GM04503 (cell line): Measurements from ENCODE around the gene C1QBP.
A peak's percentile ranks its signal among the peaks of the same experiment; 100 is the strongest.
"Not testable (repeated sequence)": the region's sequence is repeated elsewhere in the genome, so short reads cannot be mapped to it uniquely, and the experiment has no call there.

Experiments
- DNase-seq: peaks from one replicate; pipeline ENCODE4 v3.0.0-alpha.2; 2012; ENCODE audit warnings: low read depth

Gene C1QBP, protein sequence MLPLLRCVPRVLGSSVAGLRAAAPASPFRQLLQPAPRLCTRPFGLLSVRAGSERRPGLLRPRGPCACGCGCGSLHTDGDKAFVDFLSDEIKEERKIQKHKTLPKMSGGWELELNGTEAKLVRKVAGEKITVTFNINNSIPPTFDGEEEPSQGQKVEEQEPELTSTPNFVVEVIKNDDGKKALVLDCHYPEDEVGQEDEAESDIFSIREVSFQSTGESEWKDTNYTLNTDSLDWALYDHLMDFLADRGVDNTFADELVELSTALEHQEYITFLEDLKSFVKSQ

DNA sequence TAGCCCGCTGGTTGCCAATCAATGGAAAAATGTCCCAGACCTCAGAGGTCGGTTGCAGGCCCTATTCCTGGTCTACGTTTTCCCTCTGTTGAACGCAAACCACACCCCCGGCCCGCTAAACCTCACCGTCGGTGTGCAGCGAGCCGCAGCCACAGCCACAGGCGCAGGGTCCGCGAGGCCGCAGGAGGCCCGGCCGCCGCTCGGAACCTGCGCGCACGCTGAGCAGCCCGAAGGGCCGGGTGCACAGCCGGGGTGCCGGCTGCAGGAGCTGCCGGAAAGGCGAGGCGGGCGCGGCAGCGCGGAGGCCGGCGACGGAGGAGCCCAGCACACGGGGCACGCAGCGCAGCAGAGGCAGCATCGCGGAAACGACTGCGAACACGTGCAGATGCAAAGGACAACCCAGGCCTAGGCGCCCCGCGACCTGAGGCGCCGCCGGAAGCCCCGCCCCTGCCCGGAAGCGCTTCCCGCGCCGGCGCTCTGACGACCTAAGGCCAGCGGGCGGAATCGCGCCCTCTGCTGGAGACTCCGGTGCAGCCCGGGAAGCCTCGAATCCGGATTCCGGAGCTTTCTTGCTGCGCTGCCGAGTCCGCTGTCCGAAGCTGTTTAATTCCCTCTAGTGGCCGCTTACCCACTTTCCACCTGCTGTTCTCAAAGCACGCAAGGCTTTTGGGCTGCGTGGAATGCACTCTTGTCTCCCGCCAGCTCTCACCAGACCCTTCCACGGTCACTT is at the start of gene C1QBP:
Gene C1QBP, minus strand, starts transcription at position 440 of the 730 bp plus-strand sequence. Its CDS starts 82 bp downstream, at position 358.
- DNase-seq, result peak; percentile 45

DNA sequence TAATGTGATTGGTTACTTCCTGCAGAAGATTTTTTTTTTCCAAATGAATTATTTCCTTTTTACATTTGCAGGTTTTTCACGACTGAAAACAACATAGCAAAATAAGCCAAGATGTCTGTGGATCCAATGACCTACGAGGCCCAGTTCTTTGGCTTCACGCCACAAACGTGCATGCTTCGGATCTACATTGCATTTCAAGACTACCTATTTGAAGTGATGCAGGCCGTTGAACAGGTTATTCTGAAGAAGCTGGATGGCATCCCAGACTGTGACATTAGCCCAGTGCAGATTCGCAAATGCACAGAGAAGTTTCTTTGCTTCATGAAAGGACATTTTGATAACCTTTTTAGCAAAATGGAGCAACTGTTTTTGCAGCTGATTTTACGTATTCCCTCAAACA is 49.8 kb upstream of the C1QBP start:
- no peak for DNase-seq

DNA sequence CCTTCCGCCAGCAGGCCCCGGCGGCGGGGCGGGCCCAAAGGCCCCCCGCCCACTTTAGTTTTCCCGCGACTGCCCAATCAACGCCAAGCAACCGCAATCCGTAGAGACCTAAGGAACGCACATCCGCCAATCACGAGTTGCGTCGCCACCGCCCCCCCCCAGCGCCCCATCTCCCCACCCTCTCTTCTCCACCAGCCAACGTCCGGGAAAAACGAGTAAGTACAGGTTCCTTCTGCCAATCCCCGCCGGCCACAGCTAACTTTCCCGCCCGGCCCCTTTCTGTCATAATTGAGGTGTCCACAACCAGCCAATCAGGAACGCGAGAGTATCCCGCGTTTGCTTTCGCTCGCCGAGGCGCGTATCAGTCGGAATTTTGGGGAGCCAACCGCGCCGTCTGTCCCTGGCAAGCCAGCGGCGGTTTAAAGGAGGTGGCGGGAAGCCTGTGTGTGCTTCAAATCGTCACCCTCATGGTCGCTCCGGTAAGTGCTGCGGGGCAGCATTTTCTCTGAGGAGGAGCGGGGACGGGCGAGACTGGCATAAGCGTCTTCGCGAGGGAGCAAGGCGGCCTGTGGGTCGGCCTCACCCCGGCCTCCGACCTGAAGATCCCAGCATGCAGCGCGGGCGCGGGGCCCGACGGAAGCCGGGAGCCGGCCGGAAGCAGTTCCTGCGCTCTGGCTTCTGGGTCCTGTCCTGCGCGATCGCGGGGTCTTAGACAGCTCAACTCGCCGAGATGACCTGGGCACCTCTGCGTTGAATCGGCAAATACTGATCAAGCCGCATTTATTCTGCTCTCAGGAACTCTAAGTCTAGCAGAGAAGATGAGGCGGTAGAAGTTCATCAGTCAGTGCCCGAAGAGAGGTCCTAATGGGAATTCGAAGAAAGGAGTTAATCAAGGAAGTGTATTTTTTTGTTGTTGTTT is 47.5 kb upstream of the C1QBP start, which contains the start of gene MIS12:
Gene MIS12, plus strand, starts transcription at position 361 of the 919 bp plus-strand sequence. CDS start 2,297 bp downstream, outside the sequence.
- DNase-seq, result peak; percentile 95

DNA sequence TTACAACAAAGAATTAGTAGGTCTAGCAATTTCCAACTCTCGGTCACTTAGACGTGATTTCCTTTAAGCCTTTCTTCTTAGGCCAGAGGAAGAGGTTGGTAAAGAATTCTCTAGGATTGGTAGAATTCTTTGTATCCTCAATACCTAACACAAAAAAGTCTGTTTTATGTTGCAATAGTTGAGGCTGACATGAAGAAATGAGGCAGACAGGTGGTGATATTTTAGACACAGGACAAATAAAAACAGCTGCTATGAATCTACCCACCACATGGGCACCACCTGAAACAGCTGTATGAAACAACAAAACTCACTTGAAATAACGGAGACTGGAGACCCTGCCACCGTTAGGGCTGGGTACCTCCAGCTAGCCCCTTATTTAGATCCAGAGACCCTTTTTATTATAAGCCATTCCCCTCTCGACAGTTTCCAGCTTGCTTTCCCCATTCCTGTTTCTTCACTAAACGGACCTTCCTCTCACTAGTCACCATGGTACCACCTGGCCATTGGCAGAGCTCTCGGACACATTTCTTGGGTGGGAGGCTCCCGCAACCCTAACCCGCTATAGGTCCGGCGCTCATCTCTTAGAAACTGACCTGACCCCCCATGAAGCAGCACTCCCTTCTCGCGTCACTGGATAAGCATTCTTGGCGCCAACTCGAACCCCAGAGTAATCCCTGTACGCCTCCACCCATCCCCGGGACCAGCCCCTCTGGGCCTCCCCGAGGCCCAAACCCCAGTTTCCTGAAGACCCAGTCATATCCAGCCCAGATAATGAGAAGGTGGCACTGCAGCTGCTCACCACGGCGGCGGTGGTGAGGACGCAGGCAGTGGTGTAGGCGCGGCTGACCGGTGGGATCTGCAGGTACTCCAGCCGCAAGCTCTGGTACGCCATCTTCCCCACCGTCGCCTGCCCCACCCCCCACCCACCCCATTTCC is 46.6 kb upstream of the C1QBP start, which contains the start of gene DERL2:
Gene DERL2, minus strand, starts transcription at position 909 of the 936 bp plus-strand sequence. Its CDS starts 17 bp downstream, at position 892.
- no peak for DNase-seq

DNA sequence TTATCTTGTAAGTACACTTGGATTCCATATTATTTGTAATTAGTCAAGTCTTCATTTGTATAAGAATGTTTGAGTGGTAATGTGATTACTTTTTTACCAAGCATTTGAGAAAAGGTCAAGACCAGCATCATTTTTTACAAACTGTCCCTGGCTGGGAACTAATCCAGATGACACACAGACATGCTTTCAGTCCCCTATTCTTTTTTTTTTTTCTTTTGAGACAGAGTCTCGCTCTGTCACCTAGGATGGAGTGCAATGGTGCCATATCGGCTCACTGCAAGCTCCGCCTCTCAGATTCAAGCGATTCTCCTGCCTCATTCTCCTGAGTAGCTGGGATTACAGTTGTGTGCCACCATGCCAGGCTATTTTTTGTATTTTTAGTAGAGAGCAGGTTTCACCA is 42.5 kb upstream of the C1QBP start:
- no peak for DNase-seq

DNA sequence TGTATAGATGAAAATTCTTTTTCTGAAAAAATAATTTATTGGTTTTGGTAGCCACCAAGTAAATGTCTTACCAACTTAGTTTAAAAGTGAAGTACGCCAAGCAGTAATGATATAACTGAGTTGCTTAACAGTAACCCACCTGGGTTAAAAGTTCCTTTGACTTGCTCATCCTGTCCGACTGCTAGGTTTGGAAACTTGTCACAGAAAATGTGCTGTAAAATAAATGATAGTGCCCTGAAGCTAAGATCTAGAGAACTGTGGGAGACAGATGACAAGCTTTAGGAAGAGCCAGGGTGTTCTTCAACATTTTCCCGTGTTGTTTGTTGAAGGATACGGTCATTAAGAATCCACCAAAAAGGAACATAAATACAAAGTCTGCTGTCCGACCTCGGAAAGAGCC is 42.0 kb upstream of the C1QBP start:
- DNase-seq, result no peak

DNA sequence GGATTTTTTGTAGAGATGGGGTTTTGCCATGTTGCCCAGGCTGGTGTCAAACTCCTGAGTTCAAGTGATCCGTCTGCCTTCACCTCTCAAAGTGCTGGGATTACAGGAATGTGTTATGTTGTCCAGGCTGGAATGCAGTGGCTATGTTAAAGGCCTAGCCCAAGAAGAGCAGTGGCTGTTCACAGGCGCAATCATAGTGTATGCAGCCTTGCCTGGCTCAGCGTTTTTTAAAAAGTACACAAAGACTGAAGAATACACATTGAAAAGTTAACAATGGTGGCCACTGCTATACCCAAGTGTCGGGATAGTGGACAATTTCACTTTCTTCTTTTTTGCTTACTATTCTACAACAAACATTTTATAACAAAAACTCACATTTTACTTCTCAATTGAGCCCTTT is 40.0 kb upstream of the C1QBP start:
- DNase-seq, result no peak

DNA sequence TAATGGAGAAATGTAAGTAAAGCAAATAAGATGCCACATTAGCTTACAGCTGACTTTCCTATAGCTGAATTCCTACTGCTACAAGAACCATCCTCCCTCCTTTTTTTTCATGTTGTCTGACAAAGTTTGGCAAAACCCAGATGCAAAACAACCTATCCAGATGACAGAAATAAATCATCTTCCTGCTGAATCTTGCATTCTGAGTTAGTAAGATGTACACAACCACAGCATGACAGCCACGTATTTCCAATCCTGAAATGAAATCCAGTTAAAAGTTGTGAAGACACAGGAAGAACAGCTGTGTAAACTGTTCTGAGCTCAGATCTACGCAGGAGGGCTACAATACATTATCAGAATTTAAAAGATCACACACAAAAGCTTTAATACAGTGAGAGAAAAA is 35.0 kb upstream of the C1QBP start:
- no peak for DNase-seq

DNA sequence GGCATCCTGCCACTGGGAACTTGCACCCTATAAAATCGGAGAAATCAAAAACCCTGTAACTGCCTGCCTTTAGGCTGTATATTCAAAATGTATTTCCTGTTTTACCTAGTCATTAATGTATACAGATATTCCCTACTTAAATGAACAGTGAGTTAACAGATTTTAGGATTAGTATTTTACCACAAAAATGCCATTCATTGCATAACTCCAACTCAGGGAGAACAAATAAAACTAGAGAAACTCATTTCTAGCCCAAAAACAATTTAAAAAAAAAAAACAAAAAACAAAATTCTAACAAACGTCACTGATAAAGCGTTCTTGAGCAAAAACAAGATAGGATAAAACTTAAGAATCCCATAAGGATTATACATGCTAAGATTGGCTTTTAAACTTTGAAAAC is 33.6 kb upstream of the C1QBP start:
- DNase-seq, result no peak

DNA sequence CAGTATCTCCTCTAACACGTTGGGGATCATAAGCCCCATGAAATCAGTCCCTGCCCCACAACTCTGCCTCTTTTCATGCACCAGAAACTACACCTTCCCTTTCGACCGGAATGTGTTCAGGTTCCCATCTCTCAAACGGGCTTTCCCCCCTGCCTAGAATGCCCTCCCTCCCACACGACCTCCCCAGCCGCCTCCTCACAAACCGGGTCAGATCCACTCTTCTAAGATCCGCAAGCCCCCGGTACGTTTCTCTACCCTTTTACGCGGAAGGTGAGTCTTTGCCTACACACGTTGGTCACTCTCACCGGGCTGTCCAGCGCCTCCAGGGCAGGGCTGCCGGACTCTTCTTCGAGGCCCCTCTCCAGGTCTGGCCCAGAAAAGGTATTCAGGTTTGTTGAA is 29.1 kb upstream of the C1QBP start:
- DNase-seq, result no peak

DNA sequence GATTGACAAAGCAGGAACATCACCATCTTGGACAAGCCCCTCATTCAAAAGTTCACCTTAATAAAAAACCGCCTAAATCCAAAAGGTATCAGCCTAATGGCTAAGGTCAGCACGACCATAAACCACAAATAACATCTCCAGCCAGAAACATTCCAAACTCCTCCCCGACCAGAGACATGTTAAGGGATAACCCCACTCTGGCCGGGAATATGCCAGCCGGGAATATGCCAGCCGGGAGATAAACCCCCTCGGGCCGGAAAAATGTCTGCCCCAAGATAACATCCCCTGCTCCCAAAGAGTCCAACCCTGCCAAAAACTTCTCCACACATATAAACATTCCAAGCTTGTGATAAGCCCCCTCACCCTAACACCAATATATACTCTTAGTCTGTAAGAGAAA is 28.5 kb upstream of the C1QBP start:
- no peak for DNase-seq

DNA sequence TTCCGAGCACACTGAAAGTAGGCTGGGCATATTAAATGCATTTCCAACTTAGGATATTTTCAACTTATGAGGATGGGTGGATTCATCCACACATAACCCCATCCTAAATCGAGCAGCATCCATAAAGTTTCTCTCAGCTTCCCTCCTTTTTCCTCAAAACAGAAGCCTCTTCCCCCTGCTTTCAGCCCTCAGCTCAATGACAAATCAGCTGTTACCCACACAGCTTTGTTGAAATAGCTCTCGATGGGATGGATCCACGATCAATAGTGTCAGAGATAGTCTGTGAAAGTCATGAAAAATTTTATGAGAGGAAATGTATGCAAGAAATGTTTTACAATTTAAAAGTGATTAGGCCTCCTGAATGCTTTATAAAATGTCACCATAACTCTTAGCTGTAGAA is 27.3 kb upstream of the C1QBP start:
- DNase-seq, result no peak

DNA sequence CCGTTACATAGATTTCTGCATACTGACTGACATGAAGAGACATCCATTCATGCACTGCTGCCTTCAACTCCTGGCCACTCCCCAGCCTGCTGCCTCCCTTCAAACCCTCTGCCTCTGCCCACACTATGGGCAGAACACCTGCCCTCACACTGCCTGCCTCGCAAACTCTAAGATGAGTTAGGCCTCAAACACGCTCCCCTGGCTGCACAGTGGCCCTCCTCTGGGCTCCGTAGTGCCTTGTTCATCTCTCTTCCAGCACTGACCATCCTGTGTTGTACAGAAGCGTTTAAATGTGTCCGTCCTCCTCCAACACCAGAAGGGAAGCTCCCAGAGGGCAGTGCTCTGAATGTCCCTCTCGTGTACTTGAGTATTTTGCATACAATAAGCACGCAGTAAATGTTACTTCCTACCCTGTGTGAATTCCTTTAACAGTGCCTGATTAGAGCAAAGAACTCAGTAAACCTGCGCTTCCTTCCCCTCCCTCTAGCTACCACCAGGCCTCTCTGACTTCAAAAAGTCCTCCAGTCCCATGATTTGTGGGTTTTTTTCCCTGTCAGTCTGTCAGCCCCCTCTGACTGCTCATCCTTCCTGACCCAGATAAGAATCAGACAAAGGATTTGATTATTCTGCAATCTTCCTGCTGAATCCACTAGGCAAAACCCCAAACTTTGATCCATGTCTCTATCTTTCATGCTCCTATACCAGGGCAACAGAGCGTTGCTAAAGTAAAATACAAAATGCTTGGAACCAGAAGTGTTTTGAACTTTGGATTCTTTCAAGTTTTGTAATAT is 26.0 kb upstream of the C1QBP start:
- no peak for DNase-seq

DNA sequence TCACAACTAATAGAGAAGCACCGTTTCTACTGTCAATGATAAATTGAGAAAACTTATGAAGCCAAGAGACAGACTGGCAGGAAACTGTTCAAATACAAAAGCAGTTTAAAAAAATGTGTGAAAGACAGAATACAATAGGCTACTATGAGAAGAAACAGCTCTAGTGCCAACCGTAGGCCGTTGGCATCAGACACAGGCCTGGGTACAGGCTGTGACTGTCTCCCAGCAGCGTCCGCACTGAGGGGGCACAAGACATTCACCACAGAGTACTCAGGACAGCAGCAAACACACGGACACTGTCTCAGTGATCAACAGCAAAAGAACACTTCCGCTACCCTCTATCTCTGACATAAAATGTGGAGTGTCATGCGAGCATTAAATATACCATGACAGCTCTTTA is 7.8 kb upstream of the C1QBP start:
- no peak for DNase-seq

DNA sequence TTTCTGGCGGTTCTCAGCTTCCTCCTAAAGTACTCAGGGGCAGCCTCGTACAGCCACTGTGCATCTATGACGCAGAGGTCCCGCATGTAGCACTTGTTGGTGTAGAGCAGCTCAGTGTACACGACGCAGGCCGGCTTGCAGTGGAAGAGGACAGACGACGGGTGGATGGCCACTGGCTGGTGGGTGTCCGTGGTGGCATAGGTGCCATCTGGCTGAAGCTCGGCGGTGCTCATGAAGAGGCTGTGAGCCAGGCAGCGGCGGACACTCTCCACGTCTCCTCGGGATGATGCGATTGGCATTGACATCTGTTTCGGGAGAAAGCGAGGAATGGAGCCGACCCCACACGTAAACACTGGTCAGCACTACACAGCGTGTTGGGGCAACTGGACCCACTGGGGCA is 5.3 kb upstream of the C1QBP start:
- no peak for DNase-seq

DNA sequence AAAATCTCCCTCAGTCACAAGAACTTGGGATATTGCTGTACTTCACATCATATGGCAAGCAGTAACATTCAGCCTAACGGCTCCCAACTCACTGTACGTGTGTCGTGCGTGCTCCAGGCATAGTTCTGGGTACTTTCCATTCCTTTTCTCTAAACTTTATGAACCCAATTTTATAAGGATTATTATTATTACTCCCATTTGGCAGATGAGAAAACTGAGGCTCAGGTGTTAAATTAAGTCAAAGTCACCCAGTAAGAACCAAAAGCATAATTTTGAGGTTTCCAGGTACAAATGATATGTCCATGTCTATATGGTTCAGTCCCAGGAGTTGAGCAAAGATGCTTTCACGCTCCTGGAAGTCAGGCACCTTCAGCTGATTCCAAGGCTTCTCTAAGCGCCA is 4.8 kb upstream of the C1QBP start:
- DNase-seq, result no peak

DNA sequence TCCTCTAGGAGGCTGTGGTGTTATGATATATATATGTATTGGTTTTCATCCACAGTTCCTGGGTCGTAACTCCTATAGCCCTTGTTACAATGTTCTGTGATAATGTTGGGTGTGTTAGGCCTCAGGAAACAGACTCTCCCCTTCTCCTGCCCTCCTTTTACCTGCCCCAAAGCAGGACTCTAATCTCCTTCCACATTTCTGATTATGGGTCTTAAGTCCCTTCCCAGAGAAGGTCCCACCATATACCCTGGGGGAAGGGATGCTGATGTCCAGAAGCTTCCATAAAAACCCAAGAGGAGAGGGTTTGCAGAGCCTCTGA is 450 bp upstream of the C1QBP start:
- DNase-seq, result no peak

DNA sequence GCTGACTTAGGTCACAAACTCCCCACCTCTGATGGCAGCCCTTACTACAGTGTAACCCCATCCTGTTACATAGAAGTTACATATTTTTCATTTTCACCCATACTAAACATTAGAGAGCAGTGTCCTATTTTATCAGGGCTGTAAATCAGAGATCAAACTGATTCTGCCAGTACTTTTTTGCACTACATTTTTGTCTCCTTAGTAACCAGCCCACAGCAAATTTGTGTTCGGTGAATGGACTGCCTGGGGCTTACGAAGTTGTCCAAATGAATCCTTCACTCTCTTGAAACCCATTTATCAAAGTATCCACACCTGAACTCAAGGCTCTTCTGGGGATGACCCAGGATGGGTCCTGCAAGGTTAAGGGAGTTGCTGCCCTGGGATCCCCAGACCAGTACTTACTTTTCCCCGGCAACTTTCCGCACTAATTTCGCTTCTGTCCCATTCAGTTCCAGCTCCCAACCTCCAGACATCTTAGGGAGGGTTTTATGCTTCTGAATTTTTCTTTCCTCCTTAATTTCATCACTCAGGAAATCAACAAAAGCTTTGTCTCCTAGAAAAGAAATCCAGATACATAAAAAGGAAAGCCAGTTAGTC is 1.1 kb downstream of the C1QBP start:
- no peak for DNase-seq

DNA sequence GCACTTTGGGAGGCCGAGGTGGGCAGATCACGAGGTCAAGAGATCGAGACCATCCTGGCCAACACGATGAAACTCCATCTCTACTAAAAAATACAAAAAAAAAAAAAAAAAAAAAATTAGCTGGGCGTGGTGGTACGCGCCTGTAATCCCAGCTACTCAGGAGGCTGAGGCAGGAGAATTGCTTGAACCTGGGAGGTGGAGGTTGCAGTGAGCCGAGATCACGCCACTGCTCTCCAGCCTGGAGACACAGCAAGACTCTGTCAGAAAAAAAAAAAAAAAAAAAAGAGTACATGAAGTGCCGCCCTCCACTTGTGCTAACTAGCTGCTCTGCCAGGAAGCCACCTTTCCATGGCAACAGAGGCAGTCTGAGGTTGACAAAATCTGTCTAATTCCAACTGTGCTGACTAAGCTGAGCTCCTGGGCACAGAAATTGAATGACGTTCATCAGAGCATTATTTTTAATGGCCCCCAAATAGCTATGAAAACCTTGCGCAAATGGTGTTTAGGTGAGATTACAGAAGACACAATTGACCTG is 3.1 kb downstream of the C1QBP start:
- DNase-seq, result not testable (repeated sequence)

DNA sequence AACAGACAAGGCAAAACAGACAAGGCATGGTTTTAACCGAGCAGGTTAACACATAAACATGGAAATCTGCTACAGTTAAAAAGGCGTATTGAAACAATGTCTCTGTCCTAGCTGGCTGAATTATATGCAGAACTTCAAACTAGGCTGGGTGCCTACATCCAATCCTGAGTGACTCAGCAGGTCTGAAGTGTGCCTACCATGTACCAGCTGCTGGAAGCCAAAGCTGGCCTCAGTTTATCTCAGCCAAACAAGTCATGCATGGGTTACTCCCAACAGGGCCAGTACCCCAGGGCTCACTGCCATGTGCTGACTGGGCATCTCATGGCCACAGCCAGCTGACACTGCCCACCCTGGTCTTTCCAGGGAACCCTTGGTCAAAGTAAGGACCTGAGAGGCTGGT is 4.0 kb downstream of the C1QBP start:
- DNase-seq, result no peak
